DND-41 (cell line): ENCODE data around the gene NXPE3.

Experiments used
- ATAC-seq: fragments of 200-7000 bp; cut with Tn5 transposase; 3 replicates; pipeline ENCODE4 v1.9.1; 2021; ENCODE audit warnings: low read depth; ENCODE audit not compliant: insufficient read depth
- DNase-seq: peaks from one replicate; pipeline ENCODE4 v3.0.0-alpha.2; 2020
- H2AFZ ChIP-seq: 2 replicates; pipeline ENCODE4 v1.6.0; 2012; ENCODE audit warnings: low read depth, low read length
- H3K27ac ChIP-seq: 2 replicates; pipeline ENCODE4 v1.5.1; 2012; ENCODE audit warnings: low read length, inconsistent platforms
- H3K27me3 ChIP-seq: fragments of 200-600 bp; sonication (generic); 2 replicates; pipeline ENCODE4 v1.6.0; 2012; ENCODE audit warnings: low read length, mild to moderate bottlenecking, inconsistent platforms; ENCODE audit not compliant: insufficient read depth, poor library complexity
- H3K36me3 ChIP-seq: 2 replicates; pipeline ENCODE4 v1.5.1; 2012; ENCODE audit warnings: low read length, inconsistent platforms; ENCODE audit not compliant: insufficient read depth
- H3K4me1 ChIP-seq: 2 replicates; pipeline ENCODE4 v1.5.1; 2012; ENCODE audit warnings: mild to moderate bottlenecking, low read length; ENCODE audit not compliant: insufficient read depth
- H3K4me2 ChIP-seq: 2 replicates; pipeline ENCODE4 v1.6.0; 2012; ENCODE audit warnings: mild to moderate bottlenecking, moderate library complexity, low read length, inconsistent platforms; ENCODE audit not compliant: insufficient read depth
- H3K4me3 ChIP-seq, 2 experiments: fragments of 200-600 bp in 1 of 2; shearing (Covaris generic) in 1 of 2; 2 replicates each; pipeline ENCODE4 v1.5.1; 2012 to 2016; ENCODE audit warnings: inconsistent platforms in 2 of 2, low read length in 2 of 2, mild to moderate bottlenecking in 2 of 2, low read depth in 1 of 2, moderate library complexity in 1 of 2
- H3K79me2 ChIP-seq: 2 replicates; pipeline ENCODE4 v1.6.0; 2012; ENCODE audit warnings: low read length, inconsistent platforms; ENCODE audit not compliant: insufficient read depth
- H3K9ac ChIP-seq: 2 replicates; pipeline ENCODE4 v1.6.0; 2012; ENCODE audit warnings: low read depth, mild to moderate bottlenecking, inconsistent platforms, low read length, moderate library complexity
- H3K9me3 ChIP-seq: 2 replicates; pipeline ENCODE4 v1.5.1; 2012; ENCODE audit warnings: low read length, moderate library complexity, mild to moderate bottlenecking, inconsistent platforms; ENCODE audit not compliant: insufficient read depth, severe bottlenecking
- H4K20me1 ChIP-seq: 2 replicates; pipeline ENCODE4 v1.6.0; 2012; ENCODE audit warnings: low read length; ENCODE audit not compliant: insufficient read depth
- CTCF ChIP-seq: IDR thresholded peaks from 2 replicates; pipeline ENCODE4 v1.5.1; 2012; ENCODE audit warnings: borderline replicate concordance, low read length, moderate library complexity, mild to moderate bottlenecking; ENCODE audit not compliant: poor library complexity, severe bottlenecking; ENCODE audit errors: extremely low read depth
- EZH2 ChIP-seq: IDR thresholded peaks from 3 replicates; pipeline ENCODE4 v1.6.1; 2012; ENCODE audit warnings: borderline replicate concordance, low read depth, mild to moderate bottlenecking, moderate library complexity, low read length, inconsistent platforms; ENCODE audit not compliant: severe bottlenecking

The NXPE3 gene

GRCh38 chr3:101829874-101830273, 50.9 kb downstream of the NXPE3 start:
- no peaks in the 10 kb centered on the region for H3K27me3 ChIP-seq
- H4K20me1 ChIP-seq: no peaks in the 10 kb centered on the region
- H3K4me1 ChIP-seq: peaks cover 7% of the 10 kb centered on the region; the same call in 1 of the 2 replicates
- H3K79me2 ChIP-seq: no peaks in the 10 kb centered on the region
- H3K9me3 ChIP-seq: no peaks in the 10 kb centered on the region
- ATAC-seq: no peak
- no peaks in the 10 kb centered on the region for H3K36me3 ChIP-seq
- DNase-seq: no peak
- H3K27ac ChIP-seq: no peak overlapping the region
- no peak for TF ChIP-seq CTCF
- TF ChIP-seq EZH2: no peak
- H3K4me2 ChIP-seq: no peak overlapping the region
- no peak overlapping the region for H2AFZ ChIP-seq
- H3K9ac ChIP-seq: no peak overlapping the region
- no peak overlapping the region for H3K4me3 ChIP-seq

GRCh38 chr3:101833446-101833974, 54.5 kb downstream of the NXPE3 start:
- ATAC-seq: no peak; the same call in 2 of the 3 replicates
- Histone ChIP-seq H3K36me3 (no peaks in the 10 kb centered on the region), H3K4me1 (no peaks in the 10 kb centered on the region), H3K4me3 (no peak overlapping the region), H3K79me2 (no peaks in the 10 kb centered on the region), H3K27ac (no peak overlapping the region), H3K4me2 (no peak overlapping the region), H3K27me3 (no peaks in the 10 kb centered on the region), H2AFZ (no peak overlapping the region), H3K9me3 (no peaks in the 10 kb centered on the region), H3K9ac (no peak overlapping the region), H4K20me1 (no peaks in the 10 kb centered on the region)
- no peak for TF ChIP-seq CTCF
- no peak for TF ChIP-seq EZH2
- DNase-seq: no peak

- H4K20me1 ChIP-seq: no peaks in the 10 kb centered on the region
- H3K4me3 ChIP-seq: no peak overlapping the region
- no peak for TF ChIP-seq EZH2
- no peak for TF ChIP-seq CTCF
- H3K36me3 ChIP-seq: no peaks in the 10 kb centered on the region
- no peak overlapping the region for H3K9ac ChIP-seq
- no peak overlapping the region for H2AFZ ChIP-seq
- no peak for DNase-seq
- H3K4me1 ChIP-seq: no peaks in the 10 kb centered on the region
- no peaks in the 10 kb centered on the region for H3K9me3 ChIP-seq
- no peaks in the 10 kb centered on the region for H3K27me3 ChIP-seq
- no peak overlapping the region for H3K27ac ChIP-seq
- H3K79me2 ChIP-seq: no peaks in the 10 kb centered on the region
- no peak for ATAC-seq
- no peak overlapping the region for H3K4me2 ChIP-seq
Observed at GRCh38 chr3:101835676-101836075, 56.7 kb downstream of the NXPE3 start.

- Histone ChIP-seq H2AFZ (no peak overlapping the region), H3K79me2 (no peaks in the 10 kb centered on the region), H3K27ac (no peak overlapping the region), H3K4me2 (no peak overlapping the region), H4K20me1 (no peaks in the 10 kb centered on the region), H3K27me3 (no peaks in the 10 kb centered on the region), H3K4me3 (no peak overlapping the region), H3K9me3 (no peaks in the 10 kb centered on the region), H3K36me3 (no peaks in the 10 kb centered on the region), H3K4me1 (no peaks in the 10 kb centered on the region), H3K9ac (no peak overlapping the region)
- ATAC-seq: no peak
- no peak for DNase-seq
- TF ChIP-seq CTCF: no peak
- no peak for TF ChIP-seq EZH2
Observed at GRCh38 chr3:101836160-101836559, 57.1 kb downstream of the NXPE3 start.
